Measurements from ENCODE around the gene POLR2E. TPM values are rescaled to one million over a fixed set of nuclear protein-coding genes. Genes with fewer than 3 reads are reported as not detected.

The POLR2E gene
- total and polyA plus RNA-seq, 8 donors, result 24.5 to 361 (median 91.0) TPM

- no peak overlapping the region for H3K4me3 ChIP-seq
- H3K27ac ChIP-seq, result no peak overlapping the region
- TF ChIP-seq POLR2A (IDR thresholded peaks at IDR 0.05) (no peak), POLR2AphosphoS5 (IDR thresholded peaks at IDR 0.05) (no peak), EP300 (IDR thresholded peaks at IDR 0.05) (no peak)
- TF ChIP-seq, protein P1, sequence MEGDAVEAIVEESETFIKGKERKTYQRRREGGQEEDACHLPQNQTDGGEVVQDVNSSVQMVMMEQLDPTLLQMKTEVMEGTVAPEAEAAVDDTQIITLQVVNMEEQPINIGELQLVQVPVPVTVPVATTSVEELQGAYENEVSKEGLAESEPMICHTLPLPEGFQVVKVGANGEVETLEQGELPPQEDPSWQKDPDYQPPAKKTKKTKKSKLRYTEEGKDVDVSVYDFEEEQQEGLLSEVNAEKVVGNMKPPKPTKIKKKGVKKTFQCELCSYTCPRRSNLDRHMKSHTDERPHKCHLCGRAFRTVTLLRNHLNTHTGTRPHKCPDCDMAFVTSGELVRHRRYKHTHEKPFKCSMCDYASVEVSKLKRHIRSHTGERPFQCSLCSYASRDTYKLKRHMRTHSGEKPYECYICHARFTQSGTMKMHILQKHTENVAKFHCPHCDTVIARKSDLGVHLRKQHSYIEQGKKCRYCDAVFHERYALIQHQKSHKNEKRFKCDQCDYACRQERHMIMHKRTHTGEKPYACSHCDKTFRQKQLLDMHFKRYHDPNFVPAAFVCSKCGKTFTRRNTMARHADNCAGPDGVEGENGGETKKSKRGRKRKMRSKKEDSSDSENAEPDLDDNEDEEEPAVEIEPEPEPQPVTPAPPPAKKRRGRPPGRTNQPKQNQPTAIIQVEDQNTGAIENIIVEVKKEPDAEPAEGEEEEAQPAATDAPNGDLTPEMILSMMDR (IDR thresholded peaks at IDR 0.05), result no peak
- WGBS, 5 donors, result 72 to 92% (median 82%) methylated on average over 14 to 17 of the region's 17 CpGs
- peaks cover 4 to 18% (median 15%) of the 10 kb centered on the region in 4 donors for H3K9me3 ChIP-seq
- intact Hi-C loops (cut with DNase I; ENCODE audit: low total_unique reads), result no loop called here
- H3K27me3 ChIP-seq, result peaks cover 0 to 27% (median 18%) of the 10 kb centered on the region in 3 donors
- H3K4me1 ChIP-seq, result peaks cover 31 to 38% (median 33%) of the 10 kb centered on the region in 4 donors
- DNase-seq, result no peak
- H3K36me3 ChIP-seq, result peaks cover 0 to 12% (median 2%) of the 10 kb centered on the region in 4 donors
Observed at GRCh38 chr19:1062387-1063029, 32.7 kb downstream of the POLR2E start.

- DNase-seq, result no peak
- intact Hi-C loops (cut with DNase I; ENCODE audit: low total_unique reads), result no loop called here
Observed at GRCh38 chr19:1061987-1062386, 33.2 kb downstream of the POLR2E start.

GRCh38 chr19:1060689-1061088 lies 34.5 kb downstream of the POLR2E start:
- DNase-seq, result no peak
- Histone ChIP-seq H3K4me3 (no peak overlapping the region), H3K36me3 (peaks cover 0 to 23% (median 11%) of the 10 kb centered on the region in 4 donors), H3K4me1 (peaks cover 13 to 20% (median 15%) of the 10 kb centered on the region in 4 donors), H3K9me3 (peaks cover 4 to 36% (median 29%) of the 10 kb centered on the region in 4 donors), H3K27me3 (peaks cover 0 to 9% (median 2%) of the 10 kb centered on the region in 3 donors), H3K27ac (no peak overlapping the region)
- TF ChIP-seq POLR2AphosphoS5 (IDR thresholded peaks at IDR 0.05), result no peak
- TF ChIP-seq, protein P1 (IDR thresholded peaks at IDR 0.05), result no peak
- no peak for TF ChIP-seq EP300 (IDR thresholded peaks at IDR 0.05)
- no peak for TF ChIP-seq POLR2A (IDR thresholded peaks at IDR 0.05)
- intact Hi-C loops (cut with DNase I; ENCODE audit: low total_unique reads), result no loop called here
- WGBS, 5 donors, result 81 to 89% (median 84%) methylated on average over 3 to 5 of the region's 5 CpGs

More at GRCh38 chr19:1061987-1062386, 33.2 kb downstream of the POLR2E start:
- H3K27me3 ChIP-seq, result peaks cover 0 to 22% (median 13%) of the 10 kb centered on the region in 3 donors
- H3K36me3 ChIP-seq, result peaks cover 0 to 15% (median 5%) of the 10 kb centered on the region in 4 donors
- peaks cover 4 to 24% (median 21%) of the 10 kb centered on the region in 4 donors for H3K9me3 ChIP-seq
- 83 to 97% (median 90%) methylated on average over 16 to 20 of the region's 20 CpGs for WGBS, 5 donors
- no peak overlapping the region for H3K27ac ChIP-seq
- peaks cover 26 to 33% (median 28%) of the 10 kb centered on the region in 4 donors for H3K4me1 ChIP-seq
- no peak overlapping the region for H3K4me3 ChIP-seq
- no peak for TF ChIP-seq POLR2AphosphoS5 (IDR thresholded peaks at IDR 0.05)
- no peak for TF ChIP-seq POLR2A (IDR thresholded peaks at IDR 0.05)
- TF ChIP-seq EP300 (IDR thresholded peaks at IDR 0.05), result no peak
- TF ChIP-seq, protein P1 (IDR thresholded peaks at IDR 0.05), result no peak

GRCh38 chr19:1058112-1058511 lies 37.1 kb downstream of the POLR2E start:
- Histone ChIP-seq H3K36me3 (peaks cover 0 to 34% (median 12%) of the 10 kb centered on the region in 4 donors), H3K9me3 (peaks cover 4 to 37% (median 29%) of the 10 kb centered on the region in 4 donors), H3K4me1 (no peaks in the 10 kb centered on the region), H3K4me3 (no peak overlapping the region), H3K27me3 (no peaks in the 10 kb centered on the region), H3K27ac (no peak overlapping the region)
- 91 to 98% (median 91%) methylated on average over 5 of the region's 5 CpGs for WGBS, 5 donors
- TF ChIP-seq EP300 (IDR thresholded peaks at IDR 0.05), result no peak
- no peak for TF ChIP-seq POLR2A (IDR thresholded peaks at IDR 0.05)
- TF ChIP-seq, protein P1 (IDR thresholded peaks at IDR 0.05), result no peak
- no peak for TF ChIP-seq POLR2AphosphoS5 (IDR thresholded peaks at IDR 0.05)
- DNase-seq, result no peak
- intact Hi-C loops (cut with DNase I; ENCODE audit: low total_unique reads), result no loop called here
